Prostate gland (tissue), 2 donors: ENCODE data around the gene PCDHB6. TPM values are rescaled to one million over a fixed set of nuclear protein-coding genes. Genes with fewer than 3 reads are reported as not detected.
"Not testable (repeated sequence)": the region's sequence is repeated elsewhere in the genome, so short reads cannot be mapped to it uniquely, and the experiment has no call there.

Experiments used
- DNase-seq: peaks from one replicate; pipeline ENCODE4 v3.0.0-alpha.2; 2019; ENCODE audit warnings: low spot score
- H3K27ac ChIP-seq, 2 donors: fragments of 200-600 bp; sonication (generic); 2 replicates each; pipeline ENCODE4 v1.5.1; 2017 to 2019
- H3K27me3 ChIP-seq: fragments of 200-600 bp; sonication (generic); replicated peaks from 2 replicates; pipeline ENCODE4 v1.5.1; 2019; ENCODE audit not compliant: insufficient read depth
- H3K36me3 ChIP-seq, 2 donors: fragments of 200-600 bp; sonication (generic); 1 replicate in 1 of 2; 2 replicates in 1 of 2; pipeline versions ENCODE4 v1.5.1 to v1.8.1; 2017 to 2019
- H3K4me1 ChIP-seq: fragments of 200-600 bp; sonication (generic); replicated peaks from 2 replicates; pipeline ENCODE4 v1.5.1; 2019
- H3K4me3 ChIP-seq, 2 donors: fragments of 200-600 bp; sonication (generic); 2 replicates each; pipeline ENCODE4 v1.5.1; 2017 to 2019
- H3K9me3 ChIP-seq: fragments of 200-600 bp; sonication (generic); 2 replicates; pipeline ENCODE4 v1.5.1; 2017
- POLR2A ChIP-seq: fragments of 450-650 bp; IDR thresholded peaks from one replicate; pipeline ENCODE4 v1.6.1; 2016; ENCODE audit warnings: antibody characterized with exemption, mild to moderate bottlenecking
- POLR2AphosphoS5 ChIP-seq: sonication (generic); formaldehyde crosslinking; IDR thresholded peaks from one replicate; pipeline ENCODE4 v1.6.1; 2017; ENCODE audit warnings: antibody characterized with exemption
- WGBS: methylation state at CpG from one replicate; pipeline ENCODE4 v1.1.5; 2018; 5-methylcytosine and 5-hydroxymethylcytosine counted together
- intact Hi-C: fragments of 100-400 bp; cut with DNase I; formaldehyde crosslinking; loops from one replicate; pipeline ENCODE4 v1.14.2; 2022
- total RNA-seq, 2 donors: library from RNA; depleted of rRNA; stranded (reverse); fragments of >200 nt; gene quantifications; one replicate each; pipeline ENCODE4 v1.1.0, GENCODE V29; 2016
- TF ChIP-seq, protein P1 (sequence below), 4 experiments: fragments of 200-600 bp in 2 of 4; fragments of 450-650 bp in 2 of 4; sonication (generic) in 2 of 4; IDR thresholded peaks; 1 replicate in 3 of 4; 2 replicates in 1 of 4; pipeline ENCODE4 v1.5.1; 2016 to 2019; ENCODE audit warnings: antibody characterized with exemption in 4 of 4, mild to moderate bottlenecking in 2 of 4, moderate library complexity in 2 of 4

PCDHB6 gene
- total RNA-seq: 1 to 10 TPM in 1 of 2 donors, under 1 TPM in 1; 0.87 to 2.6 TPM

DNA sequence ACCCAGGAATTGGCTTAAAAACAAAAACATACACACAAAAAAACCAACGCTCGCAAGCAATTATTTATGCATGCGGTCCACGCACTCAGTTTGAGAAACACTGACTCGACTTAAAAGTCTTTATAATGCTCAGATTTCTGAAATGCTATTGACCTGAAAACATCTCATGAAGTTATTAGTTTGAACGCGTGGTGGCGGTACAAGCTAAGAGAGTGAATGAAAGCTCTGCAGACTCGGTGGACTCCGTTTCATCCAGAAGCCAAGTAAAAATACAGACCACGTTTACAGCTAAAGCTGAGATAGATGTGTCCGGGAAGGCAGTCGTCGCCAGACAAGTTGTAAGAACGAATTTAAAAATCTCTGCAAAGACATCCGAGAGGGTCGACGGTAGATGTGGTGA lies at the start of gene PCDHB6:
PCDHB6 (plus strand) TSS at position 246 of the 400 bp plus-strand sequence. CDS start 201 bp downstream, outside the sequence.
- intact Hi-C loops: no loop called here
- no peaks in the 10 kb centered on the region for H3K27me3 ChIP-seq
- no peak for TF ChIP-seq POLR2A
- TF ChIP-seq, protein P1, sequence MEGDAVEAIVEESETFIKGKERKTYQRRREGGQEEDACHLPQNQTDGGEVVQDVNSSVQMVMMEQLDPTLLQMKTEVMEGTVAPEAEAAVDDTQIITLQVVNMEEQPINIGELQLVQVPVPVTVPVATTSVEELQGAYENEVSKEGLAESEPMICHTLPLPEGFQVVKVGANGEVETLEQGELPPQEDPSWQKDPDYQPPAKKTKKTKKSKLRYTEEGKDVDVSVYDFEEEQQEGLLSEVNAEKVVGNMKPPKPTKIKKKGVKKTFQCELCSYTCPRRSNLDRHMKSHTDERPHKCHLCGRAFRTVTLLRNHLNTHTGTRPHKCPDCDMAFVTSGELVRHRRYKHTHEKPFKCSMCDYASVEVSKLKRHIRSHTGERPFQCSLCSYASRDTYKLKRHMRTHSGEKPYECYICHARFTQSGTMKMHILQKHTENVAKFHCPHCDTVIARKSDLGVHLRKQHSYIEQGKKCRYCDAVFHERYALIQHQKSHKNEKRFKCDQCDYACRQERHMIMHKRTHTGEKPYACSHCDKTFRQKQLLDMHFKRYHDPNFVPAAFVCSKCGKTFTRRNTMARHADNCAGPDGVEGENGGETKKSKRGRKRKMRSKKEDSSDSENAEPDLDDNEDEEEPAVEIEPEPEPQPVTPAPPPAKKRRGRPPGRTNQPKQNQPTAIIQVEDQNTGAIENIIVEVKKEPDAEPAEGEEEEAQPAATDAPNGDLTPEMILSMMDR (IDR thresholded peaks at IDR 0.05): no peak
- no peak for TF ChIP-seq POLR2AphosphoS5
- no peaks in the 10 kb centered on the region for H3K36me3 ChIP-seq
- no peak for DNase-seq
- WGBS: 13% methylated on average over 18 of the region's 18 CpGs
- no peaks in the 10 kb centered on the region for H3K4me1 ChIP-seq
- no peaks in the 10 kb centered on the region for H3K9me3 ChIP-seq
- no peak within 1 kb of the TSS for H3K4me3 ChIP-seq
- no peak within 1 kb of the TSS for H3K27ac ChIP-seq

DNA sequence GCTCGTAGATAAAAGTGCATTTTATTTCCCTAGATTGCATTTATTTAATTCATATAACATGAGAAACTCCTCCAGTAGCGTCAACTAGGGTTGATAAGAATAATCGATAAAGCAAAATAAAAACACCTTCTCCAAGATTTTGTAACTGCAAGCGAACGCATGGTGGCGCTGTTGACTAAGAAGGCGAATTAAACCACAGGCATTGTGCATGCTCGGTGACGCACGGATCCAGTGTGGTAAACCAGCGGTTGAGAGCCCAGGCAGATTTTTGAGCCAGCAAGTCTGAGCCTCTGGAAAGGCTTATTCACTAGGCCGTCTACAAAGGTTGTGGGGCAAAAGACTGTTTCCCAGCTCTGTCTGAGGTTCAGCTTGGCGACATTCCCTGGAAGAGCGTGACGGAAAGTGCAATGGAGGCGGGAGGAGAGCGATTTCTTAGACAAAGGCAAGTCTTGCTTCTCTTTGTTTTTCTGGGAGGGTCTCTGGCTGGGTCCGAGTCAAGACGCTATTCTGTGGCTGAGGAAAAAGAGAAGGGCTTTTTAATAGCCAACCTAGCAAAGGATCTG lies 49.5 kb upstream of the PCDHB6 start, which contains the start of gene PCDHB3:
PCDHB3 (plus strand) TSS at position 231 of the 563 bp plus-strand sequence; CDS start at position 408, 177 bp downstream.
- TF ChIP-seq POLR2AphosphoS5: no peak
- TF ChIP-seq, protein P1 (IDR thresholded peaks at IDR 0.05): peak in 2 of 4 experiments; percentile 8 to 23
- Histone ChIP-seq H3K27me3 (peaks cover under 1% of the 10 kb centered on the region), H3K36me3 (no peaks in the 10 kb centered on the region), H3K4me3 (no peak within 1 kb of the TSS), H3K4me1 (no peaks in the 10 kb centered on the region), H3K9me3 (peaks cover 5% of the 10 kb centered on the region), H3K27ac (no peak within 1 kb of the TSS)
- intact Hi-C loops: no loop called here
- DNase-seq: no peak
- 21% methylated on average over 19 of the region's 19 CpGs for WGBS

DNA sequence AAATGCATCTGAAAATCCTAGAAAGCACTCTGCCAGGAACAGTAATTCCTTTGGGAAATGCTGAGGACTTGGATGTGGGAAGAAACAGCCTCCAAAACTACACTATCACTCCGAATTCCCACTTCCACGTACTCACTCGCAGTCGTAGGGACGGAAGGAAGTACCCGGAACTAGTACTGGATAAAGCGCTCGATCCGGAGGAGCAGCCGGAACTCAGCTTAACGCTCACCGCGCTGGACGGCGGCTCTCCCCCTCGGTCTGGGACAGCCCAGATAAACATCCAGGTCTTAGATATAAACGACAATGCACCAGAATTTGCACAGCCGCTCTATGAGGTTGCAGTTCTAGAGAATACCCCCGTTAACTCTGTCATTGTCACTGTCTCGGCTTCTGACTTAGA lies 48.8 kb upstream of the PCDHB6 start:
- H3K4me3 ChIP-seq: no peak overlapping the region
- intact Hi-C loops: no loop called here
- no peak overlapping the region for H3K27ac ChIP-seq
- TF ChIP-seq POLR2A (no peak), POLR2AphosphoS5 (no peak)
- TF ChIP-seq, protein P1 (IDR thresholded peaks at IDR 0.05): no peak
- H3K27me3 ChIP-seq: no peaks in the 10 kb centered on the region
- DNase-seq: no peak
- 37% methylated on average over 20 of the region's 20 CpGs for WGBS
- H3K36me3 ChIP-seq: no peaks in the 10 kb centered on the region
- peaks cover 5% of the 10 kb centered on the region for H3K9me3 ChIP-seq
- no peaks in the 10 kb centered on the region for H3K4me1 ChIP-seq

DNA sequence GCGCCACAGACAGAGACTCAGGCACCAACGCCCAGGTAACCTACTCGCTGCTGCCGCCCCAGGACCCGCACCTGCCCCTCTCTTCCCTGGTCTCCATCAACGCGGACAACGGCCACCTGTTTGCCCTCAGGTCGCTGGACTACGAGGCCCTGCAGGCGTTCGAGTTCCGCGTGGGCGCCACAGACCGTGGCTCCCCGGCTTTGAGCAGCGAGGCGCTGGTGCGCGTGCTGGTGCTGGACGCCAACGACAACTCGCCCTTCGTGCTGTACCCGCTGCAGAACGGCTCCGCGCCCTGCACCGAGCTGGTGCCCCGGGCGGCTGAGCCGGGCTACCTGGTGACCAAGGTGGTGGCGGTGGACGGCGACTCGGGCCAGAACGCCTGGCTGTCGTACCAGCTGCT lies 47.8 kb upstream of the PCDHB6 start:
- H3K4me1 ChIP-seq, H3K36me3 ChIP-seq, DNase-seq, H3K4me3 ChIP-seq, H3K9me3 ChIP-seq, H3K27ac ChIP-seq, H3K27me3 ChIP-seq, intact Hi-C loops: not testable (repeated sequence)
- WGBS: 37% methylated on average over 25 of the region's 39 CpGs

DNA sequence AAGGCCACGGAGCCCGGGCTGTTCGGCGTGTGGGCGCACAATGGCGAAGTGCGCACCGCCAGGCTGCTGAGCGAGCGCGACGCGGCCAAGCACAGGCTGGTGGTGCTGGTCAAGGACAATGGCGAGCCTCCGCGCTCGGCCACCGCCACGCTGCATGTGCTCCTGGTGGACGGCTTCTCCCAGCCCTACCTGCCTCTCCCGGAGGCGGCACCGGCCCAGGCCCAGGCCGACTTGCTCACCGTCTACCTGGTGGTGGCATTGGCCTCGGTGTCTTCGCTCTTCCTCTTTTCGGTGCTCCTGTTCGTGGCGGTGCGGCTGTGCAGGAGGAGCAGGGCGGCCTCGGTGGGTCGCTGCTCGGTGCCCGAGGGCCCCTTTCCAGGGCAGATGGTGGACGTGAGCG lies 47.4 kb upstream of the PCDHB6 start:
- H3K9me3 ChIP-seq, H3K27ac ChIP-seq, H3K4me3 ChIP-seq, intact Hi-C loops, DNase-seq, H3K4me1 ChIP-seq, H3K27me3 ChIP-seq, H3K36me3 ChIP-seq: not testable (repeated sequence)
- no CpG with 5 or more reads among the region's 38 CpGs for WGBS

DNA sequence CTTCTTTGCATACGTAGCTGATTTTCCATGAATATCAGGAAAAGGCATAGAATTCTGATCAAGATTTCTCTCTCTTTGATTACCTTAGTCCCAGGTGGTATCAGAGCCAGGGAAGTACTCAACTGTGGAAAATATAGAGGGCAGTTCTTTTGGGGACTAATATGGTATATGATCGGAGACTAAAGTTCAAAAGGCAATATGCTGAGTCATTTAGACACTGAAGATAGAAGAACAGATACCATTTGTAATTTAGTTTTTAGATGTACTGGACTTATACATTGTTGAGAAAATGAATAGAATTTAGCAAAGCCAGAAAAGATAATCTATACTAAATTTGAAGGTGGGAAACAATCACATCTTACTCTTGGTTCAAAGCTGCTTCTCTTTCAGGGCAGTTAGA lies 44.5 kb upstream of the PCDHB6 start:
- TF ChIP-seq, protein P1 (IDR thresholded peaks at IDR 0.05): no peak
- no peak for TF ChIP-seq POLR2AphosphoS5
- no peak for TF ChIP-seq POLR2A
- Histone ChIP-seq H3K4me3 (no peak overlapping the region), H3K27ac (no peak overlapping the region), H3K4me1 (no peaks in the 10 kb centered on the region), H3K9me3 (no peaks in the 10 kb centered on the region), H3K36me3 (no peaks in the 10 kb centered on the region), H3K27me3 (no peaks in the 10 kb centered on the region)
- 86% methylated on average over 2 of the region's 2 CpGs for WGBS
- no peak for DNase-seq
- intact Hi-C loops: no loop called here
